Pancreas (tissue), 10 donors: ENCODE results near the gene C1QTNF12. TPM values are rescaled to one million over a fixed set of nuclear protein-coding genes. Genes with fewer than 3 reads are reported as not detected.
A peak's percentile ranks its signal among the peaks of the same experiment; 100 is the strongest.

Experiments used
- ATAC-seq, 4 donors: fragments of 200-7000 bp; cut with Tn5 transposase; one replicate each; pipeline versions ENCODE4 v1.8.0 to v1.9.1; 2020; ENCODE audit warnings: mild to moderate bottlenecking in 4 of 4, moderate library complexity in 4 of 4
- DNase-seq, 6 donors: peaks; one replicate each; pipeline ENCODE4 v3.0.0-alpha.2; 2020
- FAIRE-seq: peaks from 2 replicates; lab custom pipeline; 2012; peaks lifted over from hg19 to GRCh38; lab: Jason Lieb, UNC
- H3K27ac ChIP-seq, 4 donors: fragments of 200-600 bp; sonication (generic); 1 replicate in 3 of 4; 2 replicates in 1 of 4; pipeline versions ENCODE4 v1.5.0 to v1.8.0; 2020
- H3K27me3 ChIP-seq, 4 donors: fragments of 200-600 bp; one replicate each; pipeline ENCODE4 v1.8.0; 2021
- H3K36me3 ChIP-seq, 3 donors: fragments of 200-600 bp; sonication (generic) in 1 of 3; one replicate each; pipeline versions ENCODE4 v1.5.0 to v1.8.0; 2020 to 2021
- H3K4me1 ChIP-seq, 3 donors: fragments of 200-600 bp; one replicate each; pipeline ENCODE4 v1.8.0; 2021
- H3K4me3 ChIP-seq, 4 donors: fragments of 200-600 bp; sonication (generic) in 2 of 4; one replicate each; pipeline versions ENCODE4 v1.5.0 to v1.8.0; 2020 to 2021
- H3K9me3 ChIP-seq, 4 donors: fragments of 200-600 bp; one replicate each; pipeline ENCODE4 v1.8.0; 2021
- WGBS, 2 donors: extraction: QIAGEN DNeasy Blood & Tissue Kit; methylation state at CpG; one replicate each; pipeline ENCODE4 v1.1.7; 2013; 5-methylcytosine and 5-hydroxymethylcytosine counted together
- intact Hi-C, 3 donors: fragments of 100-400 bp; cut with DNase I; formaldehyde crosslinking; loops; one replicate each; pipeline versions ENCODE4 v1.11.1 to v1.14.2; 2022
- polyA plus RNA-seq, 2 donors: library from polyadenylated mRNA; stranded (reverse); fragments of 200-250 nt; gene quantifications; one replicate each; pipeline ENCODE4 v1.2.3, GENCODE V29; 2013
- total RNA-seq, 6 donors: library from RNA; stranded (reverse); fragmentation: NEBNext Ultra II Directional in 4 of 6; extraction: Animal tissue kit (Norgen Biotek cat#: 25700) in 4 of 6; gene quantifications; one replicate each; pipeline versions ENCODE4 v1.2.1 to v1.2.4, GENCODE V29; 2021 to 2023
- TF ChIP-seq, protein P1 (sequence below), 4 donors: fragments of 200-600 bp; sonication (generic) in 3 of 4; IDR thresholded peaks; one replicate each; pipeline versions ENCODE4 v1.5.0 to v1.8.0; 2021; ENCODE audit warnings: antibody characterized with exemption in 4 of 4
- donor health status: healthy with polysubstance abuse.
- donor health status: DM: no; HTN: no; CAD: no; lungs with moderate emphysema.
- donor health status: DM: no; HTN: no; CAD: no.
- donor health status: control.
- donor health status: control.
- donor health status: Bipolar disorder and iron deficiency.
- donor health status: DM: yes; HTN: yes; CAD: no.
- donor health status: DM: no; HTN: no; CAD: no.
- donor health status: DM: no; HTN: no; CAD: no.
- donor health status: DM: yes; HTN: yes; CAD: no.

The C1QTNF12 gene
- total and polyA plus RNA-seq, 8 donors: 0.43 to 4.8 (median 1.0) TPM

- intact Hi-C loops: no loop called here
- peak in 1 of 4 donors; percentile 20 for ATAC-seq
- WGBS, 2 donors: 92 to 94% methylated on average over 52 of the region's 52 CpGs
- no peak overlapping the region for H3K27ac ChIP-seq
- H3K4me1 ChIP-seq: no peaks in the 10 kb centered on the region
- no peaks in the 10 kb centered on the region for H3K9me3 ChIP-seq
- FAIRE-seq: no peak
- H3K27me3 ChIP-seq: no peaks in the 10 kb centered on the region
- H3K4me3 ChIP-seq: no peak overlapping the region
- TF ChIP-seq, protein P1, sequence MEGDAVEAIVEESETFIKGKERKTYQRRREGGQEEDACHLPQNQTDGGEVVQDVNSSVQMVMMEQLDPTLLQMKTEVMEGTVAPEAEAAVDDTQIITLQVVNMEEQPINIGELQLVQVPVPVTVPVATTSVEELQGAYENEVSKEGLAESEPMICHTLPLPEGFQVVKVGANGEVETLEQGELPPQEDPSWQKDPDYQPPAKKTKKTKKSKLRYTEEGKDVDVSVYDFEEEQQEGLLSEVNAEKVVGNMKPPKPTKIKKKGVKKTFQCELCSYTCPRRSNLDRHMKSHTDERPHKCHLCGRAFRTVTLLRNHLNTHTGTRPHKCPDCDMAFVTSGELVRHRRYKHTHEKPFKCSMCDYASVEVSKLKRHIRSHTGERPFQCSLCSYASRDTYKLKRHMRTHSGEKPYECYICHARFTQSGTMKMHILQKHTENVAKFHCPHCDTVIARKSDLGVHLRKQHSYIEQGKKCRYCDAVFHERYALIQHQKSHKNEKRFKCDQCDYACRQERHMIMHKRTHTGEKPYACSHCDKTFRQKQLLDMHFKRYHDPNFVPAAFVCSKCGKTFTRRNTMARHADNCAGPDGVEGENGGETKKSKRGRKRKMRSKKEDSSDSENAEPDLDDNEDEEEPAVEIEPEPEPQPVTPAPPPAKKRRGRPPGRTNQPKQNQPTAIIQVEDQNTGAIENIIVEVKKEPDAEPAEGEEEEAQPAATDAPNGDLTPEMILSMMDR (IDR thresholded peaks at IDR 0.05): no peak
- DNase-seq: no peak
- H3K36me3 ChIP-seq: peaks cover 0 to 41% (median 10%) of the 10 kb centered on the region in 3 donors
These were observed 28.6 kb downstream of the C1QTNF12 start for GRCh38 chr1:1217621-1218523.

DNA sequence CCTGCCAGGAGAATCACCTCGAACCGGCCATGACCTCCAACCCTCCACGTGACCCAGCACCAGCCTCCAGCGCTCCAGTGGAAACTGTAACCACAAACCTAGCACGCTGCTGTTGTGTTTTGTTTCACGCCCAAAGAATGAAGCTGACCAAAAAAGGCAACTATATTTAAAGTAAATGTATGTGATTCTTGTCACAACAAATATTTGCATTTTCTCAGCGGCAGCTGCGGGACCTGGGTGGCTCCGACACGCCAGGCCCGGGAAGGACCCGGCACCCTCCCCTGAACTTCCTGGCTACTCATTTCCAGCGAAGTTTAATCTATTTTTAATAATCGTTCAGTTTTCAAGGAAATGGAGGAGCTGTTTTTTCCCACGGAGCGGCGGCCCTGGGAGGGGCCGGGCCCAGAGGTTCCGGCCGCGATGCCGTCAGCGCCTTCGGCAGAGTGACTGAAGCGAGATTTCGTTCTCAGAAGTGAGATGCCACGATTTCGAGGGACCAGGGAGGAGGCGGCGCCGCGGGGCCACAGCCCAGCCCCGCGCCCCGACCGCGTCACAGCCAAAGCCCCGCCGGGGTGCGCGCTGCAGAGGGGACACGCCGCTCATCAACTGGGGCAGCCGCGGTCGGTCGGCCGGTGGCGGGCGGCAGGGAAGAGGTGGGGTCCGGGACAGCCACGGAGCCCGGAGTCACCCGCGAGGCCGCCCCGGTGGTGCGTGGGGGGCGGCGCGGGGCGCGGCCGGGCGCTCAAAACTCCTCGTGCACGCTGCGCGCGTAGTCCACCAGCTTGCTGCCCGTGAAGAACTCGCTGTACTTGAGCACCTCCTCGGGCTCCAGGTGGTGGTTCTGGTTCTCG, 29.5 kb downstream of the C1QTNF12 start:
- TF ChIP-seq, protein P1 (IDR thresholded peaks at IDR 0.05): no peak
- no peaks in the 10 kb centered on the region for H3K9me3 ChIP-seq
- no peak overlapping the region for H3K27ac ChIP-seq
- peak in 1 of 6 donors; percentile 21 for DNase-seq
- ATAC-seq: no peak
- WGBS, 2 donors: 93% methylated on average over 68 to 74 of the region's 74 CpGs
- FAIRE-seq: no peak
- no peak overlapping the region for H3K4me3 ChIP-seq
- intact Hi-C loops: no loop called here
- peaks cover 0 to 32% (median 3%) of the 10 kb centered on the region in 3 donors for H3K36me3 ChIP-seq
- H3K4me1 ChIP-seq: no peaks in the 10 kb centered on the region
- H3K27me3 ChIP-seq: no peaks in the 10 kb centered on the region

DNA sequence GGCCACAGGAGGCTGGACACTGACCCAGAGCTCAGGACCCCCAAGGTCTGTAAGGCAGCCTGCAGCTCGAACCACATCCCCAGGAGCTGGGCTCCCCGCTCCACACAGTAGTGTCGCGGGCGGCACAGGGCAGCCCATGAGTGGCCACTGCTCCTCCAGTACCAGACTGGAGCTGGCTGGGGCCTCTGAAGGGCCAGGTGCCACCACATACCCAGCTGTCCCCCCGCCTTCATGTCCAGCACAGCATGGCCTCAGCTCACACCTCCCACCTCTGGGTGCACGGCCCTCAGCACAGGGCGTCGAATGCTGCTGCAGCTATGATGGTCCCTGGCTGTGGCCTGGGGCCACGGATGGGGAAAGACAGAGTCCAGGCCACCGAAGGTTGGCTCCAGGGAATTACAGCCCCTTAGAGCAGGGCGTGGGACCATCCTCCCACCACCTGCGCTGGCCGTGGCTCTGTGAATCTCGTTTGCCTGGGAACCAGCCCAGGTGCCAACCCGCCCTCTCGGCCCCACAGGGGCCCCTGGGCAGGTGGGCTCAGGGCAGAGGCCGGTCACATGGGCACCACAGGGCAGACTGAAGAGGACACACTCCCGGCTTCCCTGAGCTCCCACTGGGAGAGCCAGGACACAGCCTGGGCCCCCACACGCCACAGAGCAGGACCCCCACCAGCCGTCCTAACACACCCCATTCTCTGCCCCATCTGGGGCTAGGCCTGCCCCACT, 30.5 kb downstream of the C1QTNF12 start:
- Histone ChIP-seq H3K27ac (no peak overlapping the region), H3K36me3 (peaks cover 0 to 31% (median 0%) of the 10 kb centered on the region in 3 donors), H3K4me1 (no peaks in the 10 kb centered on the region), H3K9me3 (no peaks in the 10 kb centered on the region), H3K27me3 (no peaks in the 10 kb centered on the region), H3K4me3 (no peak overlapping the region)
- peak in 1 of 6 donors; percentile 59 for DNase-seq
- no peak for ATAC-seq
- no peak for FAIRE-seq
- WGBS, 2 donors: 80 to 83% methylated on average over 21 of the region's 21 CpGs
- TF ChIP-seq, protein P1 (IDR thresholded peaks at IDR 0.05): no peak
- intact Hi-C loops: no loop called here

GRCh38 chr1:1215080-1215676, 31.3 kb downstream of the C1QTNF12 start:
- H3K4me3 ChIP-seq: no peak overlapping the region
- TF ChIP-seq, protein P1 (IDR thresholded peaks at IDR 0.05): no peak
- DNase-seq (peak in 2 of 6 donors; percentile 15 to 37), FAIRE-seq (no peak), ATAC-seq (peak in 1 of 4 donors; percentile 44)
- no peaks in the 10 kb centered on the region for H3K4me1 ChIP-seq
- WGBS, 2 donors: 51 to 67% methylated on average over 11 of the region's 11 CpGs
- H3K9me3 ChIP-seq: no peaks in the 10 kb centered on the region
- peaks cover 0 to 25% (median 0%) of the 10 kb centered on the region in 3 donors for H3K36me3 ChIP-seq
- intact Hi-C loops: no loop called here
- H3K27ac ChIP-seq: no peak overlapping the region
- no peaks in the 10 kb centered on the region for H3K27me3 ChIP-seq
